ENCODE results near the gene PTPRN2.

GRCh38 chr7:158190756-158191155 is 396.9 kb downstream of the PTPRN2 start:
- TF ChIP-seq ZNF776 (CRISPR knock-in tag; IDR thresholded peaks at IDR 0.05) = no peak
- TF ChIP-seq KLF16 (CRISPR knock-in tag; IDR thresholded peaks at IDR 0.05) = no peak
- no peak for TF ChIP-seq PAX8 (CRISPR knock-in tag; IDR thresholded peaks at IDR 0.05; ENCODE audit: borderline replicate concordance)
